Measurements from ENCODE around the gene CNTN5. TPM values are rescaled to one million over a fixed set of nuclear protein-coding genes. Genes with fewer than 3 reads are reported as not detected.

CNTN5 gene
- total RNA-seq, 2 donors from 2014 or later = not detected

- intact Hi-C loops (cut with DNase I) = no loop called here
- no peak overlapping the region for H3K9ac ChIP-seq (ENCODE audit: low read depth in 2 of 2, low read length in 2 of 2)
- TF ChIP-seq CTCF (IDR thresholded peaks at IDR 0.05) = no peak
Observed at GRCh38 chr11:99934008-99934407, 913.3 kb downstream of the CNTN5 start.

GRCh38 chr11:99937330-99937729 lies 916.6 kb downstream of the CNTN5 start:
- H3K27me3 ChIP-seq = no peaks in the 10 kb centered on the region
- H3K36me3 ChIP-seq = no peaks in the 10 kb centered on the region
- no peak overlapping the region for H3K4me3 ChIP-seq
- intact Hi-C loops (cut with DNase I) = no loop called here
- no peak for DNase-seq
- H3K27ac ChIP-seq = no peak overlapping the region
- no peak for TF ChIP-seq CTCF (IDR thresholded peaks at IDR 0.05)
- no peaks in the 10 kb centered on the region for H3K4me1 ChIP-seq
- no peak overlapping the region for H3K9ac ChIP-seq (ENCODE audit: low read depth in 2 of 2, low read length in 2 of 2)
- H3K9me3 ChIP-seq = no peaks in the 10 kb centered on the region

More at GRCh38 chr11:99934008-99934407, 913.3 kb downstream of the CNTN5 start:
- no peaks in the 10 kb centered on the region for H3K27me3 ChIP-seq
- no peaks in the 10 kb centered on the region for H3K4me1 ChIP-seq
- H3K36me3 ChIP-seq = no peaks in the 10 kb centered on the region
- no peak overlapping the region for H3K27ac ChIP-seq
- no peak for DNase-seq
- H3K9me3 ChIP-seq = no peaks in the 10 kb centered on the region
- no peak overlapping the region for H3K4me3 ChIP-seq

GRCh38 chr11:99952816-99953215 lies 932.1 kb downstream of the CNTN5 start:
- no peaks in the 10 kb centered on the region for H3K36me3 ChIP-seq
- no peak overlapping the region for H3K9ac ChIP-seq (ENCODE audit: low read depth in 2 of 2, low read length in 2 of 2)
- no peaks in the 10 kb centered on the region for H3K27me3 ChIP-seq
- H3K4me3 ChIP-seq = no peak overlapping the region
- DNase-seq = no peak
- H3K27ac ChIP-seq = no peak overlapping the region
- intact Hi-C loops (cut with DNase I) = no loop called here
- H3K9me3 ChIP-seq = no peaks in the 10 kb centered on the region
- H3K4me1 ChIP-seq = no peaks in the 10 kb centered on the region
- no peak for TF ChIP-seq CTCF (IDR thresholded peaks at IDR 0.05)

GRCh38 chr11:99960536-99960935 lies 939.8 kb downstream of the CNTN5 start:
- no peak for TF ChIP-seq CTCF (IDR thresholded peaks at IDR 0.05)
- H3K27ac ChIP-seq = no peak overlapping the region

GRCh38 chr11:99968336-99968735 lies 947.6 kb downstream of the CNTN5 start:
- no peak for DNase-seq
- H3K9ac ChIP-seq (ENCODE audit: low read depth in 2 of 2, low read length in 2 of 2) = no peak overlapping the region
- H3K4me3 ChIP-seq = no peak overlapping the region
- no peaks in the 10 kb centered on the region for H3K4me1 ChIP-seq
- H3K27ac ChIP-seq = no peak overlapping the region
- intact Hi-C loops (cut with DNase I) = no loop called here
- no peaks in the 10 kb centered on the region for H3K27me3 ChIP-seq
- H3K36me3 ChIP-seq = no peaks in the 10 kb centered on the region
- no peak for TF ChIP-seq CTCF (IDR thresholded peaks at IDR 0.05)
- no peaks in the 10 kb centered on the region for H3K9me3 ChIP-seq

More at GRCh38 chr11:99960536-99960935, 939.8 kb downstream of the CNTN5 start:
- Histone ChIP-seq H3K4me3 (no peak overlapping the region), H3K4me1 (no peaks in the 10 kb centered on the region), H3K36me3 (no peaks in the 10 kb centered on the region), H3K9ac (ENCODE audit: low read depth in 2 of 2, low read length in 2 of 2) (no peak overlapping the region), H3K27me3 (no peaks in the 10 kb centered on the region), H3K9me3 (no peaks in the 10 kb centered on the region)
- no peak for DNase-seq
- intact Hi-C loops (cut with DNase I) = no loop called here

GRCh38 chr11:99973993-99974392 lies 953.2 kb downstream of the CNTN5 start:
- no peak for TF ChIP-seq CTCF (IDR thresholded peaks at IDR 0.05)
- Histone ChIP-seq H3K36me3 (no peaks in the 10 kb centered on the region), H3K9ac (ENCODE audit: low read depth in 2 of 2, low read length in 2 of 2) (no peak overlapping the region), H3K9me3 (no peaks in the 10 kb centered on the region), H3K4me3 (no peak overlapping the region), H3K27me3 (no peaks in the 10 kb centered on the region), H3K4me1 (no peaks in the 10 kb centered on the region), H3K27ac (no peak overlapping the region)
- DNase-seq = no peak
- intact Hi-C loops (cut with DNase I) = no loop called here
